ENCODE results near the gene KCNE5.
"Not testable (repeated sequence)": the region's sequence is repeated elsewhere in the genome, so short reads cannot be mapped to it uniquely, and the experiment has no call there.

Gene KCNE5

DNA sequence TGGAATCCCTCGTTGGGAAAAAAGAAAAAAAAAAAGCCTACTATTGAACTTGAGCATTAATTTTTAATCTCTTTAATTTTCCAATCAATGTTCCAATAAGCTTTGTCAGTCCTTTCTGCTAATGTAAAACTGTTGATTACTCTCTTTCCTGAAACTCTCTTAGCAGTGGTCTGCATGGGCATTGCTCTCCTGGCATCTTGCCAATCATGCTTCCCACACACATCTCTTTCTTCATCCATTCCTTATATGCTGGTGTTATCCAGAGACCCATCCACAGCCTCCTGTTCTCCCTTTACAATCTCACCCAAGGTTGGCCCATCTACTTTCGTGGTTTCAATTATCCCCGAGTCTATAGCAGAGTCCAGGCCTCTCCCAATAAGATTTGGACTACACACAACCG, 31.8 kb upstream of the KCNE5 start:
- Histone ChIP-seq H3K27me3 (ENCODE audit: insufficient read depth, insufficient read length) (no peaks in the 10 kb centered on the region), H3K4me1 (ENCODE audit: insufficient read depth, insufficient read length) (no peaks in the 10 kb centered on the region), H3K9ac (ENCODE audit: insufficient read length, low read depth) (no peak overlapping the region), H3K4me3 (ENCODE audit: insufficient read length, low read depth) (no peak overlapping the region), H3K36me3 (ENCODE audit: insufficient read depth, insufficient read length, low read length) (peaks cover 30% of the 10 kb centered on the region), H3K9me3 (ENCODE audit: insufficient read depth, low read length) (no peaks in the 10 kb centered on the region)
- no peak for DNase-seq (ENCODE audit: low read depth, low spot score)
- TF ChIP-seq SUZ12 (IDR thresholded peaks at IDR 0.05; ENCODE audit: extremely low read depth, insufficient read depth, insufficient read length) (no peak), ZNF274 (IDR thresholded peaks at IDR 0.05; ENCODE audit: low read depth, low read length) (no peak), YY1 (IDR thresholded peaks at IDR 0.05; ENCODE audit: insufficient read depth, insufficient read length) (no peak)

DNA sequence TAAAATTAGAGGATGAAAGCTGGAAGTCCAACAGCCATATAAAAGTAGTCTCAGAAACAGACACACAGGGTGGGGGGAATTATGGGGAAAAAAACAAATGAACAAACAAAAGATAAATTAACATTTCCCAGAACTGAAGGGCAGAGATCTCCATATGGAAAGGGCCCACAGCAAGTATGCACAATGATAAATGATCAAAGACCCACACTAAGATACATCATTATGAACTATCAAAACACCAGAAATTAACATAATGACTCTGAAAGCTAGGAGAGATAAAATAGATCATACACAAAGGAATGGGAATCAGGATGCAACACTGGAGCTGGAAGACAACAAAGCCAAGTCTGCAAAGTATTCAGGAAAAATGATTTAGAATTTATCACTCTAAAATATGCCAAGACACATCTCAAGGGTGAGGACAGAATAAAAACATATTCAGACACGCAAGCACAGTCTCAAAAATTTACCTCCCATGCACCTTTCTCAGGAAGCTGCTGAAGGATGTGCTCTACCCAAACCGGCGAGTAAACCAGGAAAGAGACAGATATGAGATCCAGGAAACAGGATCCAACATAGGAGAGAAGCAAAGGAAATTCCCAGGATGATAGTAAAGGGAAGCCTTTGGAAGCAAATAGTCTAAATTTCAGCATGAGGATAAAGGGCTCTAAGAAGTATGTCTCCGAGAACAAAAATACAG, 30.7 kb upstream of the KCNE5 start:
- Histone ChIP-seq H3K9ac (ENCODE audit: insufficient read length, low read depth) (no peak overlapping the region), H3K27me3 (ENCODE audit: insufficient read depth, insufficient read length) (no peaks in the 10 kb centered on the region), H3K4me3 (ENCODE audit: insufficient read length, low read depth) (no peak overlapping the region), H3K36me3 (ENCODE audit: insufficient read depth, insufficient read length, low read length) (peaks cover 25% of the 10 kb centered on the region), H3K4me1 (ENCODE audit: insufficient read depth, insufficient read length) (no peaks in the 10 kb centered on the region), H3K9me3 (ENCODE audit: insufficient read depth, low read length) (no peaks in the 10 kb centered on the region)
- no peak for TF ChIP-seq YY1 (IDR thresholded peaks at IDR 0.05; ENCODE audit: insufficient read depth, insufficient read length)
- no peak for TF ChIP-seq SUZ12 (IDR thresholded peaks at IDR 0.05; ENCODE audit: extremely low read depth, insufficient read depth, insufficient read length)
- no peak for TF ChIP-seq ZNF274 (IDR thresholded peaks at IDR 0.05; ENCODE audit: low read depth, low read length)
- no peak for DNase-seq (ENCODE audit: low read depth, low spot score)

DNA sequence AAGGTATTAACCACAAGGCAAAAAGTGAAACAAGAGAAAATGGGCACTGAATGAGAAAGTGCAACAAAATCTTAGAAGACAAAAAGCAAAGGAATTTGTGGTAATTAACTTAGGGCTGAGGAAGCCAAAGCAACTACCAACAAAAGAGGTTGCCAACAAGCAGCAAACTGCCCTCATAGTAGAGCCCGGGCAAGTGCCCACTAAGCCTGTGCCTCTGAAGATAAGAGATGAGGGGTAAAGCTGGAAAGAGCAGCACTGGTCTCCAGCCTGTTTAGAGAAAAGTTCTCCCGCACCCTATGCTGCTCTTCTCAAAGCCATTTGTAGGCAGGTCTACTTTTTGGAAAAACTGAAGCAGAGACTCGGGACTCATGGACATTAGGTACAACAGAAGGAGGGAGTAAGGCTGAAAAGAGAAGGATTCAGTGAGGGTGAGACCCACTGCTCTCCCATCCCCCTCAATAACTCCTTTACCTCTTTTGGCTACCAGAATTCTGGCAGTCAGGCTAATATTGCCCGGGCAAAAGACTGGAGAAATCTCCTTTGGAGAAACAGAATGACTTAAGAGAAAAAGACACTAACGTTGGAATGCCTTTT, 29.6 kb upstream of the KCNE5 start:
- no peaks in the 10 kb centered on the region for H3K27me3 ChIP-seq (ENCODE audit: insufficient read depth, insufficient read length)
- H3K9me3 ChIP-seq (ENCODE audit: insufficient read depth, low read length): no peaks in the 10 kb centered on the region
- H3K4me1 ChIP-seq (ENCODE audit: insufficient read depth, insufficient read length): no peaks in the 10 kb centered on the region
- H3K9ac ChIP-seq (ENCODE audit: insufficient read length, low read depth): no peak overlapping the region
- H3K4me3 ChIP-seq (ENCODE audit: insufficient read length, low read depth): no peak overlapping the region
- DNase-seq (ENCODE audit: low read depth, low spot score): no peak
- no peak for TF ChIP-seq ZNF274 (IDR thresholded peaks at IDR 0.05; ENCODE audit: low read depth, low read length)
- no peak for TF ChIP-seq SUZ12 (IDR thresholded peaks at IDR 0.05; ENCODE audit: extremely low read depth, insufficient read depth, insufficient read length)
- TF ChIP-seq YY1 (IDR thresholded peaks at IDR 0.05; ENCODE audit: insufficient read depth, insufficient read length): no peak
- peaks cover 23% of the 10 kb centered on the region for H3K36me3 ChIP-seq (ENCODE audit: insufficient read depth, insufficient read length, low read length)

DNA sequence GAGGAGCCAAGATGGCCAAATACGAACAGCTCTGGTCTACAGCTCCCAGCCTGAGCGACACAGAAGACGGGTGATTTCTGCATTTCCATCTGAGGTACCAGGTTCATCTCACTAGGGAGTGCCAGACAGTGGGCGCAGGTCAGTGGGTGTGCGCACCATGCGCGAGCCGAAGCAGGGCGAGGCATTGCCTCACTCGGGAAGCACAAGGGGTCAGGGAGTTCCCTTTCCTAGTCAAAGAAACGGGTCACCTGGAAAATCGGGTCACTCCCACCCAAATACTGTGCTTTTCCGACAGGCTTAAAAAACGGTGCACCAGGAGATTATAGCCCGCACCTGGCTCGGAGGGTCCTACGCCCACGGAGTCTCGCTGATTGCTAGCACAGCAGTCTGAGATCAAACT, 19.7 kb upstream of the KCNE5 start:
- DNase-seq (ENCODE audit: low read depth, low spot score); H3K9ac ChIP-seq (ENCODE audit: insufficient read length, low read depth); H3K4me1 ChIP-seq (ENCODE audit: insufficient read depth, insufficient read length); H3K4me3 ChIP-seq (ENCODE audit: insufficient read length, low read depth); H3K36me3 ChIP-seq (ENCODE audit: insufficient read depth, insufficient read length, low read length); H3K9me3 ChIP-seq (ENCODE audit: insufficient read depth, low read length); H3K27me3 ChIP-seq (ENCODE audit: insufficient read depth, insufficient read length): not testable (repeated sequence)

DNA sequence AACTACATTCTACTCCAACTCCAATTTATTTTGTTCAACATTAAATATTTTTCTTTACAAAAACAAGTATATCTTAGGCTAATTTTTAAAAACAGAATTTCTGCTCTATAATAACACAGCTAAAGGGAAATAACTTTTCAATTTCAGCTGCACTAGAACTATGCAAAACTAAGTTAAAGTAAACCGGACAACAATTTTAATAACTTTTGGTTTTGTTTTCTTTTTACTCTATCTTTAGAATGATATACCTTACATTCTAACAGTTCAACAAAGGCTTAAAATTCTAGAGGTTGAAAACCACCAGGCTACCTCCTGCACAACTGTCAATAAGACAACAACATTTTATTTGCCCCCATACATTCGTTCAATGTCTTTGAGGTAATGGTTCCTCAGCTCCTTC, 18.7 kb upstream of the KCNE5 start:
- Histone ChIP-seq H3K36me3 (ENCODE audit: insufficient read depth, insufficient read length, low read length) (peaks cover 3% of the 10 kb centered on the region), H3K9ac (ENCODE audit: insufficient read length, low read depth) (no peak overlapping the region), H3K4me1 (ENCODE audit: insufficient read depth, insufficient read length) (no peaks in the 10 kb centered on the region), H3K4me3 (ENCODE audit: insufficient read length, low read depth) (no peak overlapping the region), H3K27me3 (ENCODE audit: insufficient read depth, insufficient read length) (no peaks in the 10 kb centered on the region), H3K9me3 (ENCODE audit: insufficient read depth, low read length) (no peaks in the 10 kb centered on the region)
- TF ChIP-seq ZNF274 (IDR thresholded peaks at IDR 0.05; ENCODE audit: low read depth, low read length) (no peak), SUZ12 (IDR thresholded peaks at IDR 0.05; ENCODE audit: extremely low read depth, insufficient read depth, insufficient read length) (no peak), YY1 (IDR thresholded peaks at IDR 0.05; ENCODE audit: insufficient read depth, insufficient read length) (no peak)
- DNase-seq (ENCODE audit: low read depth, low spot score): no peak

DNA sequence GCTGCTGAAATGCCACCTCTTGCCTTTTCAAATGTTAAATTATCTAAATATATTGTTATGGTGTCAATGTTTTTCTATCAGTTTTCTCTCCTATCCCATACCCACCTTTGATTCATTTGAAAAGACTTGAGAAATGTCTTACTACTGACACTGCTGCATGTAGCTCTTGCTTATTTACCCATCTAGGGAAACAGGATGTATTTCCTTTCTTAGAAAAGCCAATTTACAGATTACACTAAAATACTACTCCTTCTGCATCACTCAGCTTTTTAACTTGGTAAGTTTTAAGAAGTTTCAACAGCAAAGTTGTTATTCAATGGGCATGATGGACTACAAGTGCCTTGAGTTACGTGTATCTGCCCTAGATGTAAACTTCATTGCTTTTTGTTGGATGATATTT, 13.2 kb upstream of the KCNE5 start:
- H3K9me3 ChIP-seq (ENCODE audit: insufficient read depth, low read length): no peaks in the 10 kb centered on the region
- H3K9ac ChIP-seq (ENCODE audit: insufficient read length, low read depth): no peak overlapping the region
- no peak for TF ChIP-seq ZNF274 (IDR thresholded peaks at IDR 0.05; ENCODE audit: low read depth, low read length)
- no peak for TF ChIP-seq SUZ12 (IDR thresholded peaks at IDR 0.05; ENCODE audit: extremely low read depth, insufficient read depth, insufficient read length)
- no peak for TF ChIP-seq YY1 (IDR thresholded peaks at IDR 0.05; ENCODE audit: insufficient read depth, insufficient read length)
- H3K4me1 ChIP-seq (ENCODE audit: insufficient read depth, insufficient read length): no peaks in the 10 kb centered on the region
- H3K36me3 ChIP-seq (ENCODE audit: insufficient read depth, insufficient read length, low read length): no peaks in the 10 kb centered on the region
- no peak overlapping the region for H3K4me3 ChIP-seq (ENCODE audit: insufficient read length, low read depth)
- H3K27me3 ChIP-seq (ENCODE audit: insufficient read depth, insufficient read length): no peaks in the 10 kb centered on the region
- no peak for DNase-seq (ENCODE audit: low read depth, low spot score)

DNA sequence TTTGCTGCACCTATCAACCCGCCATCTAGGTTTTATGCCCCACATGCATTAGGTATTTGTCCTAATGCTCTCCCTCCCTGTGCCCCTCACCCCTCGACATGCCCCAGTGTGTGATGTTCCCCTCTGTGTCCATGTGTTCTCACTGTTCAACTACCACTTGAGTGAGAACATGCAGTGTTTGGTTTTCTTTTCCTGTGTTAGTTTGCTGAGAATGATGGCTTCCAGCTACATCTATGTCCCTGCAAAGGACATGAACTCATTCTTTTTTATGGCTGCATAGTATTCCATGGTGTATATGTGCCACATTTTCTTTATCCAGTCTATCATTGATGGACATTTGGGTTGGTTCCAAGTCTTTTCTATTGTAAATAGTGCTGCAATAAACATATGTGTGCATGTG, 12.5 kb upstream of the KCNE5 start:
- not testable (repeated sequence) for H3K27me3 ChIP-seq (ENCODE audit: insufficient read depth, insufficient read length); H3K4me1 ChIP-seq (ENCODE audit: insufficient read depth, insufficient read length); H3K36me3 ChIP-seq (ENCODE audit: insufficient read depth, insufficient read length, low read length); H3K4me3 ChIP-seq (ENCODE audit: insufficient read length, low read depth); DNase-seq (ENCODE audit: low read depth, low spot score); H3K9ac ChIP-seq (ENCODE audit: insufficient read length, low read depth); H3K9me3 ChIP-seq (ENCODE audit: insufficient read depth, low read length)

Measured in NT2/D1 (cell line).